GM23338 (cell line): ENCODE results near the gene AMPD2. TPM values are rescaled to one million over a fixed set of nuclear protein-coding genes. Genes with fewer than 3 reads are reported as not detected.

Experiments
- ATAC-seq: fragments of 200-7000 bp; cut with Tn5 transposase; 3 replicates; pipeline ENCODE4 v1.9.1; 2020
- DNase-seq: peaks from one replicate; pipeline ENCODE4 v3.0.0-alpha.2; 2015; ENCODE audit warnings: low spot score
- H2AFZ ChIP-seq: fragments of 200-600 bp; sonication (generic); 2 replicates; pipeline ENCODE4 v1.8.0; 2016; ENCODE audit warnings: antibody characterized with exemption, mild to moderate bottlenecking, moderate library complexity
- H3F3A ChIP-seq: fragments of 200-600 bp; sonication (generic); replicated peaks from 2 replicates; pipeline ENCODE4 v1.8.0; 2017; ENCODE audit warnings: antibody characterized with exemption, mixed run types, low read depth
- H3K27ac ChIP-seq: fragments of 200-600 bp; sonication (generic); 2 replicates; pipeline ENCODE4 v1.6.1; 2016; ENCODE audit warnings: low read depth
- H3K27me3 ChIP-seq: fragments of 200-600 bp; sonication (generic); 2 replicates; pipeline ENCODE4 v1.8.0; 2016; ENCODE audit warnings: mild to moderate bottlenecking, mixed run types, moderate library complexity; ENCODE audit not compliant: insufficient read depth
- H3K36me3 ChIP-seq: fragments of 200-600 bp; sonication (generic); 2 replicates; pipeline ENCODE4 v1.8.0; 2016; ENCODE audit warnings: mild to moderate bottlenecking; ENCODE audit not compliant: insufficient read depth
- H3K4me1 ChIP-seq: fragments of 200-600 bp; sonication (generic); 2 replicates; pipeline ENCODE4 v1.8.0; 2016; ENCODE audit warnings: mild to moderate bottlenecking, moderate library complexity; ENCODE audit not compliant: insufficient read depth
- H3K4me2 ChIP-seq: fragments of 200-600 bp; sonication (generic); 2 replicates; pipeline ENCODE4 v1.7.1; 2017; ENCODE audit warnings: mixed run types
- H3K4me3 ChIP-seq: fragments of 200-600 bp; sonication (generic); 2 replicates; pipeline ENCODE4 v1.6.1; 2016; ENCODE audit warnings: mixed run types
- H3K79me2 ChIP-seq: fragments of 200-600 bp; sonication (generic); replicated peaks from 2 replicates; pipeline ENCODE4 v1.8.0; 2017; ENCODE audit warnings: mild to moderate bottlenecking; ENCODE audit not compliant: insufficient read depth
- H3K9me2 ChIP-seq: fragments of 200-600 bp; sonication (generic); 2 replicates; pipeline ENCODE4 v1.8.0; 2017; ENCODE audit not compliant: insufficient read depth
- H4K20me1 ChIP-seq: fragments of 200-600 bp; sonication (generic); replicated peaks from 2 replicates; pipeline ENCODE4 v1.8.0; 2017; ENCODE audit warnings: mild to moderate bottlenecking; ENCODE audit not compliant: insufficient read depth
- H3K27ac Mint-ChIP-seq: 2 replicates; pipeline ENCODE4 v1.8.0; 2020; ENCODE audit warnings: inconsistent platforms, mild to moderate bottlenecking, moderate library complexity, mixed read lengths
- H3K27me3 Mint-ChIP-seq: 3 replicates; pipeline ENCODE4 v1.8.0; 2022; ENCODE audit warnings: low read depth, mild to moderate bottlenecking, moderate library complexity, mixed read lengths, inconsistent platforms; ENCODE audit not compliant: insufficient read depth, poor library complexity
- H3K36me3 Mint-ChIP-seq: 3 replicates; pipeline ENCODE4 v1.8.0; 2021; ENCODE audit warnings: low read depth, mild to moderate bottlenecking, inconsistent platforms, moderate library complexity, mixed read lengths
- H3K4me1 Mint-ChIP-seq: 3 replicates; pipeline ENCODE4 v1.8.0; 2020; ENCODE audit warnings: mild to moderate bottlenecking, inconsistent platforms, mixed read lengths
- H3K4me3 Mint-ChIP-seq: 3 replicates; pipeline ENCODE4 v1.8.0; 2021; ENCODE audit warnings: moderate library complexity, mild to moderate bottlenecking, inconsistent platforms, mixed read lengths
- H3K9me3 Mint-ChIP-seq: 3 replicates; pipeline ENCODE4 v1.8.0; 2020; ENCODE audit warnings: moderate library complexity, mild to moderate bottlenecking, inconsistent platforms, mixed read lengths
- CREB1 ChIP-seq: fragments of 250-450 bp; sonication (Bioruptor Pico); IDR thresholded peaks from 2 replicates; pipeline ENCODE4 v1.5.0; 2020; ENCODE audit warnings: low read depth, mild to moderate bottlenecking, moderate library complexity
- ETS1 ChIP-seq: IDR thresholded peaks from 2 replicates; pipeline ENCODE4 v1.6.1; 2016; ENCODE audit warnings: antibody characterized with exemption
- EZH2phosphoT487 ChIP-seq: fragments of 200-600 bp; sonication (generic); IDR thresholded peaks from one replicate; pipeline ENCODE4 v1.8.1; 2018; ENCODE audit warnings: antibody characterized with exemption; ENCODE audit not compliant: unreplicated experiment
- STAT1 ChIP-seq: IDR thresholded peaks from one replicate; pipeline ENCODE4 v1.6.1; 2016; ENCODE audit warnings: antibody characterized with exemption; ENCODE audit not compliant: unreplicated experiment
- ZNF114 ChIP-seq: fragments of 250-450 bp; sonication (Bioruptor Pico); IDR thresholded peaks from 2 replicates; pipeline ENCODE4 v1.5.0; 2020; ENCODE audit warnings: mild to moderate bottlenecking, moderate library complexity
- ZNF462 ChIP-seq: fragments of 250-450 bp; sonication (Bioruptor Pico); IDR thresholded peaks from 2 replicates; pipeline ENCODE4 v1.5.0; 2020; ENCODE audit warnings: mild to moderate bottlenecking, moderate library complexity
- polyA plus RNA-seq: library from polyadenylated mRNA; unstranded; fragments of >200 nt; fragmentation: Nextera tagmentation; extraction: Ambion mirVana; gene quantifications from 2 replicates; pipeline ENCODE4 v1.2.1, GENCODE V29; 2016
- total RNA-seq: library from RNA; depleted of rRNA; stranded (reverse); fragments of >200 nt; shearing (Covaris generic); gene quantifications from 2 replicates; pipeline ENCODE4 v1.2.3, GENCODE V29; 2014
- TF ChIP-seq, protein P1 (sequence below): IDR thresholded peaks from one replicate; pipeline ENCODE4 v1.6.1; 2018; ENCODE audit warnings: antibody characterized with exemption; ENCODE audit not compliant: unreplicated experiment

Gene AMPD2
- total and polyA plus RNA-seq, 2 experiments from 2014 or later: 24.5 to 62.1 TPM

DNA sequence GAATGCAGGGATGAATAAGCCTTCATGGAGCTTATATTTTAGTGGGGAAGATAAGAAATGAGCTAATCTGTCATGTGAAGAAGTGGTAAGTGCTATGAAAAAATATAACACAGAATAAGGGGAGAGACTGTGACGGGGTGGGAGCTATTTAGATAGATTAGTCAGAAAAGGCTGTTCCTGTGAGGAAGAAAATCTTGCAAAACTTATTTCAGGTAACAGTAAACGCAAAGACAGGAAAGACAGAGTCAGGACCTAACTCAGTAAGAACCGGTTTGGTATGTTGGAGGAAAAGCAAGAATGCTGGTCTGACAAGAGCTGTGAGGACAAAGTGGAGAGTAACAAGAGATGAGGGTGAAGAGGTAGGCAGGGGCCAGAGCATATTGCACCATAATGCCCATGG is 49.2 kb upstream of the AMPD2 start (continued):
- TF ChIP-seq, protein P1, sequence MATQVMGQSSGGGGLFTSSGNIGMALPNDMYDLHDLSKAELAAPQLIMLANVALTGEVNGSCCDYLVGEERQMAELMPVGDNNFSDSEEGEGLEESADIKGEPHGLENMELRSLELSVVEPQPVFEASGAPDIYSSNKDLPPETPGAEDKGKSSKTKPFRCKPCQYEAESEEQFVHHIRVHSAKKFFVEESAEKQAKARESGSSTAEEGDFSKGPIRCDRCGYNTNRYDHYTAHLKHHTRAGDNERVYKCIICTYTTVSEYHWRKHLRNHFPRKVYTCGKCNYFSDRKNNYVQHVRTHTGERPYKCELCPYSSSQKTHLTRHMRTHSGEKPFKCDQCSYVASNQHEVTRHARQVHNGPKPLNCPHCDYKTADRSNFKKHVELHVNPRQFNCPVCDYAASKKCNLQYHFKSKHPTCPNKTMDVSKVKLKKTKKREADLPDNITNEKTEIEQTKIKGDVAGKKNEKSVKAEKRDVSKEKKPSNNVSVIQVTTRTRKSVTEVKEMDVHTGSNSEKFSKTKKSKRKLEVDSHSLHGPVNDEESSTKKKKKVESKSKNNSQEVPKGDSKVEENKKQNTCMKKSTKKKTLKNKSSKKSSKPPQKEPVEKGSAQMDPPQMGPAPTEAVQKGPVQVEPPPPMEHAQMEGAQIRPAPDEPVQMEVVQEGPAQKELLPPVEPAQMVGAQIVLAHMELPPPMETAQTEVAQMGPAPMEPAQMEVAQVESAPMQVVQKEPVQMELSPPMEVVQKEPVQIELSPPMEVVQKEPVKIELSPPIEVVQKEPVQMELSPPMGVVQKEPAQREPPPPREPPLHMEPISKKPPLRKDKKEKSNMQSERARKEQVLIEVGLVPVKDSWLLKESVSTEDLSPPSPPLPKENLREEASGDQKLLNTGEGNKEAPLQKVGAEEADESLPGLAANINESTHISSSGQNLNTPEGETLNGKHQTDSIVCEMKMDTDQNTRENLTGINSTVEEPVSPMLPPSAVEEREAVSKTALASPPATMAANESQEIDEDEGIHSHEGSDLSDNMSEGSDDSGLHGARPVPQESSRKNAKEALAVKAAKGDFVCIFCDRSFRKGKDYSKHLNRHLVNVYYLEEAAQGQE: no peak
- no peak for TF ChIP-seq EZH2phosphoT487
- no peak for TF ChIP-seq ETS1

GRCh38 chr1:109573785-109574184 is 45.9 kb upstream of the AMPD2 start:
- peaks cover 55% of the 10 kb centered on the region for H3K79me2 ChIP-seq
- no peak overlapping the region for H3K4me3 Mint-ChIP-seq
- peaks cover 3% of the 10 kb centered on the region for H3K27me3 Mint-ChIP-seq
- H3F3A ChIP-seq: no peaks in the 10 kb centered on the region
- H4K20me1 ChIP-seq: peaks cover 26% of the 10 kb centered on the region
- no peaks in the 10 kb centered on the region for H3K9me2 ChIP-seq
- H3K27ac Mint-ChIP-seq: no peak overlapping the region
- H3K27me3 ChIP-seq: no peaks in the 10 kb centered on the region
- no peak overlapping the region for H2AFZ ChIP-seq
- DNase-seq: no peak
- H3K4me1 ChIP-seq: peaks cover 9% of the 10 kb centered on the region
- peaks cover 6% of the 10 kb centered on the region for H3K36me3 Mint-ChIP-seq
- no peak for TF ChIP-seq CREB1 (CRISPR knock-in tag)
- no peak for TF ChIP-seq ETS1
- TF ChIP-seq EZH2phosphoT487: no peak
- no peak for TF ChIP-seq ZNF462
- TF ChIP-seq ZNF114 (CRISPR knock-in tag): no peak
- TF ChIP-seq STAT1: no peak
- no peaks in the 10 kb centered on the region for H3K4me1 Mint-ChIP-seq
- no peak overlapping the region for H3K4me2 ChIP-seq
- ATAC-seq: no peak
- H3K4me3 ChIP-seq: no peak overlapping the region
- 0 out of 2 replicates have a peak, but pooled peaks cover under 1% of the 10 kb centered on the region for H3K36me3 ChIP-seq
- H3K27ac ChIP-seq: no peak overlapping the region
- no peaks in the 10 kb centered on the region for H3K9me3 Mint-ChIP-seq
